GM18517 (cell line): ENCODE data around the gene OR2A14.
"Not testable (repeated sequence)": the region's sequence is repeated elsewhere in the genome, so short reads cannot be mapped to it uniquely, and the experiment has no call there.

Experiments
- ATAC-seq: cut with Tn5 transposase; IDR thresholded peaks from one replicate; pipeline ENCODE4 v1.9.1; 2021; ENCODE audit warnings: mild to moderate bottlenecking, moderate library complexity; ENCODE audit not compliant: unreplicated experiment

The OR2A14 gene, protein sequence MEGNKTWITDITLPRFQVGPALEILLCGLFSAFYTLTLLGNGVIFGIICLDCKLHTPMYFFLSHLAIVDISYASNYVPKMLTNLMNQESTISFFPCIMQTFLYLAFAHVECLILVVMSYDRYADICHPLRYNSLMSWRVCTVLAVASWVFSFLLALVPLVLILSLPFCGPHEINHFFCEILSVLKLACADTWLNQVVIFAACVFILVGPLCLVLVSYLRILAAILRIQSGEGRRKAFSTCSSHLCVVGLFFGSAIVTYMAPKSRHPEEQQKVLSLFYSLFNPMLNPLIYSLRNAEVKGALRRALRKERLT

GRCh38 chr7:144122876-144123275, at the start of gene OR2A14:
Gene OR2A14 (plus strand): TSS chr7:144123176. CDS start chr7:144129113, 5,937 bp downstream.
- ATAC-seq = no peak

- ATAC-seq = no peak
These were observed 48.6 kb upstream of the OR2A14 start for GRCh38 chr7:144074374-144074773.

DNA sequence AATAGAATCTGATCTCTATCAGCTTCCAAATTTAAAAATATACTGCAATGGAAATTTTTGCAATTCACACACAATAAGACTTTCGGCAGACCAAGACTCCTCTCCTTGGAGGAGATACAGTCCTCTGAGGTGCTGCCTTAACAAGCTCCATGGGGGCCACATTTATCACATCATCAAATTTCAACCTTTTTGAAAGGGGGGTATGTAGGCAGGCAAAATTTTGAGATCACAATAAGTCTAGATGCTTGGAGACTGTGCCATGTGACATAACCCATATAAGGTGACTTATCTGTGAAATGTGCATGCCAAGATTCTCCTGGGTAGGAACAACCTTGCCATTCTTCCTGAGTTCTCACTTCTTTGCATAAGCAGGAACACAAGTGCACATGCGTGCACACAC, 37.0 kb upstream of the OR2A14 start, which contains the start of gene OR2A12:
Gene OR2A12, plus strand, starts transcription at position 301 of the 400 bp plus-strand sequence. CDS start 8,830 bp downstream, outside the sequence.
- no peak for ATAC-seq

GRCh38 chr7:144086730-144087129, 36.2 kb upstream of the OR2A14 start:
- ATAC-seq = no peak

DNA sequence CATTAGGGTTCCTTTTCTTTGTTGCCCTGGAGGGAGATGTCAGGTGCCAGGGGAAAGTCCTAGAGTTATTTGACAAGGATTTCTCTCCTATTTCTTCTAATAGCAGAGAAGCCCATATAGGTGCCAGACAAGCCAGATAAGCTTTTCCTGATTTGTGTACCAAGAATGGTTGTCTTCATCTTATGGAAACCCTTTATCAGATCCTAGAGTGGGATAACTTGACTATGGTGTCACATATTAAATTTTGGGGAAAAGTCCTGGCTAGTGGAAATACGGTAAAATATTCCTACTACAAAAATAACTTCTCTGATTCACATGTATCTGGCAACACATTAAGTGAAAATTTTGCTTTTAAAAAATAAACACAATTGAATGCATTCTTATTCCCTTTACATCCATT, 35.7 kb upstream of the OR2A14 start:
- no peak for ATAC-seq

GRCh38 chr7:144090667-144091066, 32.3 kb upstream of the OR2A14 start:
- no peak for ATAC-seq

GRCh38 chr7:144098776-144099175, 24.2 kb upstream of the OR2A14 start:
- no peak for ATAC-seq

GRCh38 chr7:144100607-144101006, 22.4 kb upstream of the OR2A14 start:
- no peak for ATAC-seq

DNA sequence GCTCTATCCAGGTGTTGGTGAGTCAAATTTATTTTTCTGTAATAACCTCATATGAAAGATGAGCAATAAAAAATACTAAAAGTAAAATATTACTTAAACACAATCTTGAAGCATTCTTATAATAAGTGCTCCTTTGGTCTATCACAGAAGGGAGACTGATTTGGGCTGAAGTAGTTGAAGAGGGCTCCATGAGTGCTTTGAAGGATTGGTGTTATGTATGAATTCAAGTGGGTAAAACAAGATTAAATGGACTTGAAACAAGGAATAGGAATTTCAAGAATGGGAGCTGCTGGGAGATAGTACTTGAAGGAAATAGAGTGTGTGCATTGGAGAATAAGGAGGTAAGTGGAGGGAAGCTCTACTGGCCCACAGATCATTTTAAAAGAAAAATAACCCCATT, 20.9 kb upstream of the OR2A14 start:
- no peak for ATAC-seq

- ATAC-seq = no peak
These were observed 17.8 kb upstream of the OR2A14 start for GRCh38 chr7:144105211-144105610.

DNA sequence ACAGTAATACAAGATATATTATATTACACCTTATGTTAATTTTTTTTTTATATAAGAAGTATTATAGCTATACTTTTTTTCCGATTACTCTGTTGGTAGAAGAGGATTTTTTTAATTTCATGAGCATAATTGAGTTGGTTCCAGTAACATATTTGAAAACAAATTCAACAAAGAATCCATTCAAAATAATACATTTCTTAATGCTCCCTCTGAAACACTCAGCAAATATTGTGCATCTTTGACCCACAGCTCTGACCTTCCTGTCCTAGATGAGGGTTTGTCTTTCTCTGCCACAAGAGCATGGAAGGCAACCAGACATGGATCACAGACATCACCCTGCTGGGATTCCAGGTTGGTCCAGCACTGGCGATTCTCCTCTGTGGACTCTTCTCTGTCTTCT, 13.7 kb upstream of the OR2A14 start, which contains the start of gene OR2A2:
Gene OR2A2, plus strand, starts transcription at position 301 of the 400 bp plus-strand sequence. Its CDS starts 0 bp downstream, at position 301.
- no peak for ATAC-seq

DNA sequence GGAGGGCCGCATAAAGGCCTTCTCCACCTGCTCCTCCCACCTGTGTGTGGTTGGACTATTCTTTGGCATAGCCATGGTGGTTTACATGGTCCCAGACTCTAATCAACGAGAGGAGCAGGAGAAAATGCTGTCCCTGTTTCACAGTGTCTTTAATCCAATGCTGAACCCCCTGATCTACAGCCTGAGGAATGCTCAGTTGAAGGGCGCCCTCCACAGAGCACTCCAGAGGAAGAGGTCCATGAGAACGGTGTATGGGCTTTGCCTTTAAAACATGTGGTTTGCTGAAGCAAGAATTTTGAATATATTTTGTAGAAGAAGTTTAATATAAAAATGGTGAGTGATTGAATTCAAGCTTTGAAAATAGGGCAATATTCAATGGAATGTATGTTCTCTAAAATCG, 12.7 kb upstream of the OR2A14 start:
- ATAC-seq = no peak

DNA sequence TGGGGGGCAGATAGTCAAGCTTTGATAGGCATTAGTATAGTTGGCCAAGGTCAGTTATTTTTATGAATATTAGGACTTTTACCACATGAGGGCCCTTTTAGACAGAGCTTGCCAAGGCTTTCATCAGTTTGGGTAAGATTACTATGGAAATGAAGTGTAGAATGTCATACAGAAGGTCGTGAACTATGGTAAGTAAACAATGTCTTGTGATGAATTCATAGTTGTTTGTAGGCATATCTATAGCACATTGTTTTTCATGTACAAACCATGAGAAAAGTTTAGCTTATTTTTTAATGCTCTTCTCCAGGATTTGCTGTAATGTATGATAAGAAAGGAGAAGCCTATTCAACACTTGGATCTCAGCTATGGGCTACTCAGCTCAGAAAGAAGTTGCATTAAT, 9.3 kb upstream of the OR2A14 start:
- no peak for ATAC-seq

GRCh38 chr7:144118341-144118740, 4.6 kb upstream of the OR2A14 start:
- no peak for ATAC-seq

DNA sequence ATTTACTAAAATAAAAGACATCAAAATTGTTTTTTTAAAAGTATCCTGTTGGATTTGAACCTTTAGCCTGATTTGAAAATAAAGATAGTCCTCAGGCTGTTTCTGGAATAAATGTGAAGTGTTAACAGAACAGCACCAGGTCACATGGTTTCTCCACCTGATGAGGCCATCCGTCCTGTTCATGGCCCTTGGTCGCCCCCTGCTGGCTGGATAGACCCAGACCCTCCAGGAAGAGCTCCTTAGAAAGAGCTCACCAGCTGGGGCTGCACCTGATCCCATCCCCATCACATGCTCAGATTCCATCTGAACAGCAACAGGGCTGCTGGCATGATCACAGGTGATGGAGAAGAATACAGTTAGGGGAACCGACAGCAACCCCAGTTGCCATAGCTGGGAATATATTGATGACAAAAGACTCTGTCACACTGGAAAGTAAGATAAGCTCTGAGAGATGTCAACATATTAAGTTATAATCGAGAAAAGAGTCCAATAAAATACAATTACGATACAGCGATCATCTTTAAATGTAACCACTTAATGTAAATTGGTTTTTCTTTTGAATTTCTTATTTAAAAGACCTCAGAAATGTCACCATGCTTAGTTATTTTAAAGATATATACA, 4.8 kb downstream of the OR2A14 start:
- ATAC-seq = peak; percentile 99

GRCh38 chr7:144129601-144130000, 6.6 kb downstream of the OR2A14 start:
- not testable (repeated sequence) for ATAC-seq

DNA sequence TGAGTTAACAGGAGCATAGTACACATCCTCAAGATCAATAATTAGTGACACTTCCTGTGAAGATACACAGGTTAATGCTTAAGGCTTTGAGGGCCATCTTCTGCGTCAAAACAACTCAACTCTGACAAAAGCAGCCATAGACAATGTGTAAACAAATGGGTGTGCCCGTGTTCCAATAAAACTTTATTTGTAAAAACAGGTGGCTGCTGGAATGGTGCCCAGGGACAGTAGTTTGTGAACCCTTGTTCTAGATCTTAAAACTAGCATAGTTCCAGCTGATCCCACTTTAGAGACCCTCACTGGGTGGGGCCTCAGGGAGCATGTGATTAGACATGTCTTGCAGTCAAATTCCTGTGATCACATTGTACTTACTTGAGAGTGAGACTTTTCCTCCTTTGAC, 7.8 kb downstream of the OR2A14 start:
- ATAC-seq = no peak

DNA sequence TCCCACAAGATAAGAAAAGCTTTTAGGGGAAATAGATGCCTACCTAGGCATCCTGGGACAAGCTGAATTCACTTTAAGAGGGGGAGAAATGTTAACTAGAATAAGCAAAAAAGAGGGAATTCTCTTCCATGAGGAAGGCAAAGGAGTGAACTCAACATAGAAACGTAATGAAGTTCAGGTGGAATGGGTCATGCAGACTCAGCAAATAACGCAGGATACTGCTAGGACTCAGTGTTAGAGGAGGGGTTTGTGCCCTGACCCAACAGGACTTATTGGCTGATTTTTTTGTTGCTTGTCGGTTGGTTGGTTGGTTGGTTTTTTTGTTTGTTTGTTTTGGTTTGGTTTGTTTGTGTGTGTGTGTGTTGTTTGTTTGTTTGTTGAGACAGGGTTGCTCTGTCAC, 9.3 kb downstream of the OR2A14 start:
- no peak for ATAC-seq

GRCh38 chr7:144133307-144133706, 10.3 kb downstream of the OR2A14 start:
- no peak for ATAC-seq

GRCh38 chr7:144134116-144134515, 11.1 kb downstream of the OR2A14 start:
- ATAC-seq = no peak

GRCh38 chr7:144137501-144137900, 14.5 kb downstream of the OR2A14 start:
- ATAC-seq = no peak

DNA sequence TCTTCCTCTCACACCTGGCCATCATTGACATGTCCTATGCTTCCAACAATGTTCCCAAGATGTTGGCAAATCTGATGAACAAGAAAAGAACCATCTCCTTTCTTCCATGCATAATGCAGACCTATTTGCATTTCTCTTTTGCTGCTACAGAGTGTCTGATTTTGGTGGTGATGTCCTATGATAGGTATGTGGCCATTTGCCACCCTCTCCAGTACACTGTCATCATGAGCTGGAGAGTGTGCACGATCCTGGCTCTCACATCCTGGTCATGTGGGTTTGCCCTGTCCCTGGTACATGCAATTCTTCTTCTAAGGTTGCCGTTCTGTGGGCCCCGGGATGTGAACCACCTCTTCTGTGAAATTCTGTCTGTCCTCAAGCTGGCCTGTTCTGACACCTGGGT, 19.2 kb downstream of the OR2A14 start:
- no peak for ATAC-seq
